HepG2 (cell line): Measurements from ENCODE around the gene HIPK4. TPM values are rescaled to one million over a fixed set of nuclear protein-coding genes. Genes with fewer than 3 reads are reported as not detected.
A peak's percentile ranks its signal among the peaks of the same experiment; 100 is the strongest.

ENCODE experiments used
- CHCHD3 ChIP-seq: sonication (generic); formaldehyde crosslinking; IDR thresholded peaks from 2 replicates; pipeline ENCODE4 v1.8.0; 2022; ENCODE audit warnings: mild to moderate bottlenecking, missing genetic modification reagents, moderate library complexity
- DDIT3 ChIP-seq: sonication (generic); formaldehyde crosslinking; IDR thresholded peaks from 2 replicates; pipeline ENCODE4 v1.4.0; 2020; ENCODE audit warnings: mild to moderate bottlenecking, missing genetic modification reagents
- FOXC1 ChIP-seq: sonication (generic); formaldehyde crosslinking; IDR thresholded peaks from 2 replicates; pipeline ENCODE4 v1.8.0; 2022; ENCODE audit warnings: mild to moderate bottlenecking, missing genetic modification reagents, borderline replicate concordance
- FOXM1 ChIP-seq: sonication (generic); formaldehyde crosslinking; IDR thresholded peaks from 2 replicates; pipeline ENCODE4 v1.5.0; 2020; ENCODE audit warnings: missing genetic modification reagents
- GZF1 ChIP-seq: sonication (generic); formaldehyde crosslinking; IDR thresholded peaks from 2 replicates; pipeline ENCODE4 v1.5.1; 2020; ENCODE audit warnings: mild to moderate bottlenecking, missing genetic modification reagents
- HNF4A ChIP-seq: sonication (generic); formaldehyde crosslinking; IDR thresholded peaks from 2 replicates; pipeline ENCODE4 v1.4.0; 2020; ENCODE audit warnings: missing genetic modification reagents
- HOXD1 ChIP-seq: sonication (generic); formaldehyde crosslinking; IDR thresholded peaks from 2 replicates; pipeline ENCODE4 v1.5.0; 2020; ENCODE audit warnings: missing genetic modification reagents
- NR0B2 ChIP-seq: sonication (generic); formaldehyde crosslinking; IDR thresholded peaks from 2 replicates; pipeline ENCODE4 v1.4.0; 2020; ENCODE audit warnings: mild to moderate bottlenecking, missing genetic modification reagents
- PREB ChIP-seq: sonication (generic); formaldehyde crosslinking; IDR thresholded peaks from 2 replicates; pipeline ENCODE4 v1.4.0; 2020; ENCODE audit warnings: missing genetic modification reagents
- RBFOX2 ChIP-seq: fragments of 200-400 bp; formaldehyde crosslinking; IDR thresholded peaks from 2 replicates; pipeline ENCODE4 v1.6.1; 2017; ENCODE audit warnings: low read depth, mild to moderate bottlenecking, low read length
- RNF2 ChIP-seq: fragments of 450-650 bp; conservative IDR thresholded peaks from 2 replicates; pipeline ENCODE4 v1.6.1; 2016; ENCODE audit warnings: low read depth
- SYNCRIP ChIP-seq: fragments of 200-400 bp; formaldehyde crosslinking; IDR thresholded peaks from 2 replicates; pipeline ENCODE4 v1.6.1; 2018; ENCODE audit warnings: mild to moderate bottlenecking, low read depth, low read length; ENCODE audit not compliant: insufficient read depth
- TCF7 ChIP-seq: sonication (generic); IDR thresholded peaks from 2 replicates; pipeline ENCODE4 v1.6.1; 2016; ENCODE audit warnings: antibody characterized with exemption, low read depth
- THYN1 ChIP-seq: sonication (generic); formaldehyde crosslinking; IDR thresholded peaks from 2 replicates; pipeline ENCODE4 v1.8.1; 2023; ENCODE audit warnings: low read depth, mild to moderate bottlenecking, moderate library complexity, missing genetic modification reagents, borderline replicate concordance
- ZNF18 ChIP-seq: sonication (generic); formaldehyde crosslinking; IDR thresholded peaks from 2 replicates; pipeline ENCODE4 v1.8.0; 2022; ENCODE audit warnings: mild to moderate bottlenecking, missing genetic modification reagents; ENCODE audit not compliant: insufficient replicate concordance
- ZNF557 ChIP-seq: sonication (generic); formaldehyde crosslinking; IDR thresholded peaks from 2 replicates; pipeline ENCODE4 v1.4.0; 2020; ENCODE audit warnings: missing genetic modification reagents
- ZNF703 ChIP-seq: sonication (generic); formaldehyde crosslinking; IDR thresholded peaks from 2 replicates; pipeline ENCODE4 v1.5.1; 2020; ENCODE audit warnings: missing genetic modification reagents, mild to moderate bottlenecking, moderate library complexity, borderline replicate concordance
- ZNF740 ChIP-seq: sonication (generic); formaldehyde crosslinking; IDR thresholded peaks from 2 replicates; pipeline ENCODE4 v1.4.0; 2020; ENCODE audit warnings: missing genetic modification reagents
- ZNF761 ChIP-seq: sonication (generic); formaldehyde crosslinking; conservative IDR thresholded peaks from 2 replicates; pipeline ENCODE4 v1.4.0; 2020; ENCODE audit warnings: mild to moderate bottlenecking, missing genetic modification reagents
- ZSCAN31 ChIP-seq: sonication (generic); formaldehyde crosslinking; IDR thresholded peaks from 2 replicates; pipeline ENCODE4 v1.5.0; 2020; ENCODE audit warnings: low read depth, mild to moderate bottlenecking, missing genetic modification reagents
- polyA plus RNA-seq, 8 experiments: library from polyadenylated mRNA; depleted of rRNA in 3 of 8; stranded (reverse) in 7 of 8; unstranded in 1 of 8; fragments of >200 nt; fragmentation: Illumina TruSeq in 4 of 8; extraction: Trizol in 4 of 8; gene quantifications; 2 replicates each; pipeline versions ENCODE4 v1.2.1 to v1.2.3, GENCODE V29; 2011 to 2016; ENCODE audit warnings: low read depth in 4 of 8, missing spikeins in 1 of 8, mixed read lengths in 1 of 8; ENCODE audit not compliant: insufficient read depth in 1 of 8
- total RNA-seq, 5 experiments: library from RNA; depleted of rRNA; stranded (reverse); fragments of >200 nt; fragmentation: Illumina TruSeq; extraction: Trizol; gene quantifications; 2 replicates each; pipeline ENCODE4 v1.2.3, GENCODE V29; 2016; ENCODE audit warnings: low read depth in 1 of 5

HIPK4 gene
- total and polyA plus RNA-seq, 2 of the 13 experiments (the other 11 are each of a cell fraction or from before 2014, with no cell fraction given), result 0.03 TPM; not detected in 1

- TF ChIP-seq DDIT3 (CRISPR knock-in tag), result no peak
- TF ChIP-seq FOXM1 (CRISPR knock-in tag), result no peak
- TF ChIP-seq GZF1 (CRISPR knock-in tag), result no peak
- TF ChIP-seq RNF2, result no peak
- no peak for TF ChIP-seq HNF4A (CRISPR knock-in tag)
- no peak for TF ChIP-seq ZNF703 (CRISPR knock-in tag)
- TF ChIP-seq CHCHD3 (CRISPR knock-in tag), result no peak
- no peak for TF ChIP-seq PREB (CRISPR knock-in tag)
- TF ChIP-seq THYN1, result no peak
- no peak for TF ChIP-seq ZNF761 (CRISPR knock-in tag)
- TF ChIP-seq RBFOX2, result peak; percentile 87
- TF ChIP-seq ZNF740 (CRISPR knock-in tag), result no peak
- TF ChIP-seq SYNCRIP, result no peak
- TF ChIP-seq HOXD1 (CRISPR knock-in tag), result peak; percentile 72
- TF ChIP-seq ZSCAN31 (CRISPR knock-in tag), result 0 out of 2 replicates have a peak, but pooled peaks have one; percentile 66
- TF ChIP-seq TCF7, result no peak
- peak; percentile 14; the same call in 1 of the 2 replicates for TF ChIP-seq FOXC1 (CRISPR knock-in tag)
- TF ChIP-seq ZNF18 (CRISPR knock-in tag), result no peak
- no peak for TF ChIP-seq ZNF557 (CRISPR knock-in tag)
- TF ChIP-seq NR0B2 (CRISPR knock-in tag), result no peak
Measured at GRCh38 chr19:40348125-40348913, 41.7 kb downstream of the HIPK4 start, which contains the start of the genes C19orf47 and PLD3 (continued).
